ENCODE results near the gene ENPP6. TPM values are rescaled to one million over a fixed set of nuclear protein-coding genes. Genes with fewer than 3 reads are reported as not detected.

The ENPP6 gene
- total and polyA plus RNA-seq, 7 experiments from 2014 or later: 3.1 TPM; not detected in 6

DNA sequence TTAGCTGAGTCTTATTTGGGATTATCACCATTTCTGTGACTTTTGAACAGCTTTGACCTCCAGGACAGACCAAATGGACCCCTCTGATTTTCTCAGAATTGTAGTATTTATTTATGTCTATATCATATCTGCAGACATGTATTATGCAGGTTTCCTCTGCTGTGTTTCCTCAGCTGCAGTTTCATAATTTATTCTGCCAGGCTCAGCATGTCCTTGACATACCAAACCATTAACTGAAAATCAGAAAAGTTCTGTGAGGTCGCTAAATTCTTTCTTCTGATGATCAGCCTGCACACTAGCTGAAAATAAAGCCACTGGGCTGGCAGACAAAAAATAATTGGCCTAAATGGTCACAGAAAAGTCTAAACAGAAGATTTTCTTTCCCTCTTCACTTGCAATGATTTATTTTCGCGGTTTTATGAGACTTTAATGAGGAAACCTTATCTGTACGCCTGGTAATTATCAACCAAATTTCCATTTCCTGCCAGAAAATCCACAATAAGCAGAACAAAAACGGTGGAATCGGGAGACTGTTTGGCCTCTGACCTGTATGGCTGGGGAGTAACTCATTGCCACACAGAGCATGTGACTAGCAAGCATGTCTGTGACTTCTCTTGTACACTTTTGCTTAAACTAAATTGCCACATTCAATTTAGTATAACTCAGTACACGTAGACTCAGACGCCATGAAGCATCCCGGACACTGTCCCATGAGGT is 150.9 kb downstream of the ENPP6 start:
- peaks cover 0 to 1% (median 0%) of the 10 kb centered on the region in 3 experiments for H3K9me3 ChIP-seq (ENCODE audit: control insufficient read depth in 2 of 3, low read length in 3 of 3)
- no peak overlapping the region for H3K27ac Mint-ChIP-seq
- ATAC-seq (no peak), DNase-seq (no peak)
- H3K27ac ChIP-seq (ENCODE audit: low read depth, low read length): no peak overlapping the region
- no peaks in the 10 kb centered on the region for H3K4me1 Mint-ChIP-seq
- H3K4me3 Mint-ChIP-seq: no peak overlapping the region
- H3K4me1 ChIP-seq (ENCODE audit: control insufficient read depth in 2 of 2, insufficient read depth in 2 of 2, low read length in 2 of 2): no peaks in the 10 kb centered on the region
- H3K36me3 Mint-ChIP-seq: peaks cover 0 to under 1% (median 0%) of the 10 kb centered on the region in 5 donors
- intact Hi-C loops (cut with micrococcal nuclease): no loop called here
- peaks cover 0 to 52% (median 13%) of the 10 kb centered on the region in 5 donors for H3K27me3 Mint-ChIP-seq
- POLR2A ChIA-PET: no interaction called here
- H3K27me3 ChIP-seq (ENCODE audit: control insufficient read depth in 2 of 2, insufficient read depth in 2 of 2, low read length in 2 of 2): no peaks in the 10 kb centered on the region
- H3K9me3 Mint-ChIP-seq: peaks cover 0 to 11% (median 2%) of the 10 kb centered on the region in 11 donors
- no peak overlapping the region for H3K4me3 ChIP-seq (ENCODE audit: low read length)
- H3K36me3 ChIP-seq (ENCODE audit: control insufficient read depth in 2 of 3, insufficient read depth in 3 of 3, low read length in 3 of 3): no peaks in the 10 kb centered on the region
- CTCF ChIA-PET: no interaction called here

DNA sequence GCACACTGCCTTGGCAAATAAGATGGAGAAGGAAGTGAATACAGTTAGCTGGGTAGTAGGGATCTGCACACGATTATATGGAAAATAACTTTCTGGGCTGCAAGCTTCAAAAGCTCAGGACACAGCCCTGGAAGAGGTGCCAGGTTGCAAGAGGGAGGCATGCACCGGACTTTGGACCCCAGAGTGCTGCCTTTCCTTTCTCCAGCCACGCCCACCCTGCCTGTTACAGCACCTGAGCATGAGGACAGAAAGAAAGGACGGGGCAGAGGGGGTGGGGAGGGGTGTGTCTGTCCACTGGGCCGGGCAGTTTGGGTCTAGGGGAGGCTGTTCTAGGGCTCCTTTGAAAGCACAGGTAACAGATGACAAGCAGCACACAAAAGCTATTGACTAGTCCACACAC is 152.8 kb downstream of the ENPP6 start:
- Mint-ChIP-seq H3K27ac (no peak overlapping the region), H3K27me3 (peaks cover 0 to 48% (median 13%) of the 10 kb centered on the region in 5 donors), H3K4me1 (no peaks in the 10 kb centered on the region), H3K36me3 (no peaks in the 10 kb centered on the region), H3K4me3 (no peak overlapping the region), H3K9me3 (peaks cover 0 to 3% (median 0%) of the 10 kb centered on the region in 11 donors)
- ATAC-seq: no peak
- POLR2A ChIA-PET: no interaction called here
- H3K9me3 ChIP-seq (ENCODE audit: control insufficient read depth in 2 of 3, low read length in 3 of 3): no peaks in the 10 kb centered on the region
- CTCF ChIA-PET: no interaction called here
- no peaks in the 10 kb centered on the region for H3K27me3 ChIP-seq (ENCODE audit: control insufficient read depth in 2 of 2, insufficient read depth in 2 of 2, low read length in 2 of 2)
- intact Hi-C loops (cut with micrococcal nuclease): no loop called here
- H3K4me1 ChIP-seq (ENCODE audit: control insufficient read depth in 2 of 2, insufficient read depth in 2 of 2, low read length in 2 of 2): no peaks in the 10 kb centered on the region
- no peak overlapping the region for H3K27ac ChIP-seq (ENCODE audit: low read depth, low read length)
- no peaks in the 10 kb centered on the region for H3K36me3 ChIP-seq (ENCODE audit: control insufficient read depth in 2 of 3, insufficient read depth in 3 of 3, low read length in 3 of 3)
- no peak for DNase-seq
- H3K4me3 ChIP-seq (ENCODE audit: low read length): no peak overlapping the region

DNA sequence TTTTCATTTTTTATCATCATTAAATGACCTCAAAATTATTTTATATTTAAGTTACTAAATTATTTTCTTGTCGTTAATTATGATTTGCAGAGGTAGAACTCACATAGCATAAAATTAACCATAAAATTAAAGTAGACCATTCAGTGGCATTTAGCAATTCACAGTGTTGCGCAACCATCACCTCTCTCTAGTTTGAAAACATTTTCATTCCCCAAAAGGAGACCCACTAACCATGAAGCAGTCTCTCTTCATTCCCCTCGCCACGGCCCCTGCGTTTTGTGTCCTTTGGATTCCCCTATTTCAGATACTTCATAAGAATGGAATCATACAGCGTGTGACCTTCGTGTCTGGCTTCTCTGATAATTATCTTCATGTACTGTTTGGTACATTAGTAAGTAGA is 154.9 kb downstream of the ENPP6 start:
- ChIA-PET POLR2A (no interaction called here), CTCF (no interaction called here)
- intact Hi-C loops (cut with micrococcal nuclease): no loop called here
- H3K27me3 Mint-ChIP-seq: peaks cover 0 to 33% (median 14%) of the 10 kb centered on the region in 5 donors
- no peak overlapping the region for H3K4me3 Mint-ChIP-seq
- no peak for DNase-seq
- Histone ChIP-seq H3K27ac (ENCODE audit: low read depth, low read length) (no peak overlapping the region), H3K27me3 (ENCODE audit: control insufficient read depth in 2 of 2, insufficient read depth in 2 of 2, low read length in 2 of 2) (no peaks in the 10 kb centered on the region), H3K4me1 (ENCODE audit: control insufficient read depth in 2 of 2, insufficient read depth in 2 of 2, low read length in 2 of 2) (no peaks in the 10 kb centered on the region), H3K4me3 (ENCODE audit: low read length) (no peak overlapping the region), H3K36me3 (ENCODE audit: control insufficient read depth in 2 of 3, insufficient read depth in 3 of 3, low read length in 3 of 3) (no peaks in the 10 kb centered on the region), H3K9me3 (ENCODE audit: control insufficient read depth in 2 of 3, low read length in 3 of 3) (no peaks in the 10 kb centered on the region)
- H3K36me3 Mint-ChIP-seq: no peaks in the 10 kb centered on the region
- H3K9me3 Mint-ChIP-seq: peaks cover 0 to 3% (median 0%) of the 10 kb centered on the region in 11 donors
- no peak for ATAC-seq
- H3K4me1 Mint-ChIP-seq: no peaks in the 10 kb centered on the region
- H3K27ac Mint-ChIP-seq: no peak overlapping the region

DNA sequence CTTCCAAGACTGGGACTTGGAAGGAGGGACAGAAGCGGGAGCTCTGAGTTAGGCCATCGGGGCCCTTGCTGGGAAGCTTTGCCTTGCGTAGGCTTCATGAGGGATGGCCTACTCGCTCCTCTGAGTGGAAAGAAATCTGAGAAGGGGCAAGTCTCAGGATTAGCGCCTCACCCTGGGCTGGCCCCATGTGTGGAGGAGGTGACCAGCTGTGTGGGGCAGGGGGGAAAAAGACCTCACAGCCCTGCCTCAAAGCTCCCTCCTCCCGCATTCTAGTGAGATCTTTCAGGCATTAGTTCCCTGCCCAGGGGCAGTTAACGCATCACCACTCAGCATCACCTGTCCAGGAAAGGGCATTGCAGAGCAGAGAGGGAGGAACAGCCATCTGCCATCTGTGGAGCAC is 156.1 kb downstream of the ENPP6 start:
- no peak for DNase-seq
- Mint-ChIP-seq H3K4me3 (no peak overlapping the region), H3K27me3 (peaks cover 0 to 23% (median 14%) of the 10 kb centered on the region in 5 donors), H3K27ac (no peak overlapping the region), H3K9me3 (peaks cover 0 to 3% (median 0%) of the 10 kb centered on the region in 11 donors), H3K36me3 (no peaks in the 10 kb centered on the region), H3K4me1 (no peaks in the 10 kb centered on the region)
- ChIA-PET POLR2A (no interaction called here), CTCF (no interaction called here)
- Histone ChIP-seq H3K4me1 (ENCODE audit: control insufficient read depth in 2 of 2, insufficient read depth in 2 of 2, low read length in 2 of 2) (no peaks in the 10 kb centered on the region), H3K4me3 (ENCODE audit: low read length) (no peak overlapping the region), H3K27ac (ENCODE audit: low read depth, low read length) (no peak overlapping the region), H3K27me3 (ENCODE audit: control insufficient read depth in 2 of 2, insufficient read depth in 2 of 2, low read length in 2 of 2) (no peaks in the 10 kb centered on the region), H3K9me3 (ENCODE audit: control insufficient read depth in 2 of 3, low read length in 3 of 3) (no peaks in the 10 kb centered on the region), H3K36me3 (ENCODE audit: control insufficient read depth in 2 of 3, insufficient read depth in 3 of 3, low read length in 3 of 3) (no peaks in the 10 kb centered on the region)
- intact Hi-C loops (cut with micrococcal nuclease): no loop called here
- ATAC-seq: no peak

DNA sequence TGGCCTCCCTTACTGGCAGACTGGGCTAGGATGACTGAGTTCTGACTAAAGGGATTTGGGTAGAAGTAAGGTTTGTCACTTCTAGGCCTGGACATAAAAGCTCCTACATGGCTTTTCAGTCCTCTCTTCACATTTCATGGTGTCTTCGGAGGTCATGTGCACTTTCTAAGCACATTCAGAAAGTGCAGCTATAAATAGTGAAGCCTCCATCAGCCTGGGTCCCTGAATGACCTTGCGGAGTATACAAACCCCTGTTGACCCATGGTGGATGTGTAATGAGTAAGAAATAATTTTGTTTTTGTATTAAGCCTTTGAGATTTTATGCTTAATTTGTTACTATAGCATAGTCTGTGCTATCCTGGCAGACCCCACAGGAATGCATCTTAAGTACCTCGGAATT is 158.6 kb downstream of the ENPP6 start:
- Mint-ChIP-seq H3K36me3 (no peaks in the 10 kb centered on the region), H3K4me1 (no peaks in the 10 kb centered on the region), H3K9me3 (peaks cover 0 to 1% (median 0%) of the 10 kb centered on the region in 11 donors), H3K4me3 (no peak overlapping the region), H3K27ac (no peak overlapping the region), H3K27me3 (peaks cover 3 to 16% (median 9%) of the 10 kb centered on the region in 5 donors)
- no peak for DNase-seq
- ChIA-PET POLR2A (no interaction called here), CTCF (no interaction called here)
- Histone ChIP-seq H3K27me3 (ENCODE audit: control insufficient read depth in 2 of 2, insufficient read depth in 2 of 2, low read length in 2 of 2) (no peaks in the 10 kb centered on the region), H3K9me3 (ENCODE audit: control insufficient read depth in 2 of 3, low read length in 3 of 3) (no peaks in the 10 kb centered on the region), H3K4me1 (ENCODE audit: control insufficient read depth in 2 of 2, insufficient read depth in 2 of 2, low read length in 2 of 2) (no peaks in the 10 kb centered on the region), H3K27ac (ENCODE audit: low read depth, low read length) (no peak overlapping the region), H3K4me3 (ENCODE audit: low read length) (no peak overlapping the region), H3K36me3 (ENCODE audit: control insufficient read depth in 2 of 3, insufficient read depth in 3 of 3, low read length in 3 of 3) (no peaks in the 10 kb centered on the region)
- intact Hi-C loops (cut with micrococcal nuclease): no loop called here
- ATAC-seq: no peak

DNA sequence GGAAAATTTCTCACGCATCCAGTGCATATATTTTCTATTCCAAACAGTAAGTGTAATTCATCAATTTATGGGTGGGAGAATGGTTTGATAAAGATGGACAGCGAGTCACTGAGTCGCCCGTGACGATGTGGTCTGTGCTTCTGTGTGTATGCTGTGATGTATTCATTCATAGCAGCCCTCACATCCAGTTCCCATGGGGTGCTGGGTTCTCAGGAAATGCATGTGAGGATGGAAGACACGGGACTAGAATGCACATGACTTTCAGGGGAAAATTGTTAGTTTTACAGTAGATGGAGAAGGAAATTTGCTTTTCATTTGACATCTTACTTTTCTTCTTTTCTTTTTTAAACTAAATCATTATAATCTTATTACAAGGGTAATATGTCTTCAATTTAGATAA is 159.6 kb downstream of the ENPP6 start:
- Mint-ChIP-seq H3K4me3 (no peak overlapping the region), H3K36me3 (no peaks in the 10 kb centered on the region), H3K4me1 (no peaks in the 10 kb centered on the region), H3K27ac (no peak overlapping the region), H3K27me3 (peaks cover 3 to 14% (median 11%) of the 10 kb centered on the region in 5 donors), H3K9me3 (peaks cover 0 to 1% (median 0%) of the 10 kb centered on the region in 11 donors)
- Histone ChIP-seq H3K27me3 (ENCODE audit: control insufficient read depth in 2 of 2, insufficient read depth in 2 of 2, low read length in 2 of 2) (no peaks in the 10 kb centered on the region), H3K4me3 (ENCODE audit: low read length) (no peak overlapping the region), H3K27ac (ENCODE audit: low read depth, low read length) (no peak overlapping the region), H3K9me3 (ENCODE audit: control insufficient read depth in 2 of 3, low read length in 3 of 3) (no peaks in the 10 kb centered on the region), H3K36me3 (ENCODE audit: control insufficient read depth in 2 of 3, insufficient read depth in 3 of 3, low read length in 3 of 3) (no peaks in the 10 kb centered on the region), H3K4me1 (ENCODE audit: control insufficient read depth in 2 of 2, insufficient read depth in 2 of 2, low read length in 2 of 2) (no peaks in the 10 kb centered on the region)
- POLR2A ChIA-PET: no interaction called here
- ATAC-seq: no peak
- DNase-seq: no peak
- CTCF ChIA-PET: no interaction called here
- intact Hi-C loops (cut with micrococcal nuclease): no loop called here

DNA sequence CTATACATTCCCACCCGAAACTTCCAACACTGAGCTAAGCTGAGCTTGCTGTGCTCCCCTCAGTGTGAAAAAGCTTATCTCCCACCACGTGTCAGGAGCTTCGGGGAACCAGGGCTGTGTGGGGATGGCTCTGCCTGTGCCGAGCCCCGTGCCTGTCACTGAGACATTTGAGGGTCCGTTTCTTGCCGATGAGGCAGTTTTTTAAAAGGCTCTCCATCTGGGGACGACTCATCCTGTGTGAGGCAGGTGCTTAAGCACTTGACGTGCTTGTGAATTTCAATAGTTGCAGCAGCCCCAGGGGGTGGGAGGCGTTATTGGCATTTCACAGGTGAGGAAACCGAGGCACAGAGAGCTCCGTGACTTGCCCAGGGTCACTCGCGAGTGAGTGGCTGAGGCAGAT is 160.8 kb downstream of the ENPP6 start:
- ChIA-PET POLR2A (no interaction called here), CTCF (no interaction called here)
- H3K4me3 Mint-ChIP-seq: no peak overlapping the region
- DNase-seq (no peak), ATAC-seq (no peak)
- H3K4me3 ChIP-seq (ENCODE audit: low read length): no peak overlapping the region
- H3K36me3 ChIP-seq (ENCODE audit: control insufficient read depth in 2 of 3, insufficient read depth in 3 of 3, low read length in 3 of 3): no peaks in the 10 kb centered on the region
- H3K9me3 ChIP-seq (ENCODE audit: control insufficient read depth in 2 of 3, low read length in 3 of 3): no peaks in the 10 kb centered on the region
- H3K36me3 Mint-ChIP-seq: peaks cover 0 to 3% (median 0%) of the 10 kb centered on the region in 5 donors
- H3K4me1 ChIP-seq (ENCODE audit: control insufficient read depth in 2 of 2, insufficient read depth in 2 of 2, low read length in 2 of 2): no peaks in the 10 kb centered on the region
- intact Hi-C loops (cut with micrococcal nuclease): no loop called here
- peaks cover 0 to 3% (median 0%) of the 10 kb centered on the region in 11 donors for H3K9me3 Mint-ChIP-seq
- H3K27ac ChIP-seq (ENCODE audit: low read depth, low read length): no peak overlapping the region
- H3K4me1 Mint-ChIP-seq: no peaks in the 10 kb centered on the region
- H3K27ac Mint-ChIP-seq: no peak overlapping the region
- peaks cover 3 to 26% (median 18%) of the 10 kb centered on the region in 5 donors for H3K27me3 Mint-ChIP-seq
- no peaks in the 10 kb centered on the region for H3K27me3 ChIP-seq (ENCODE audit: control insufficient read depth in 2 of 2, insufficient read depth in 2 of 2, low read length in 2 of 2)
